Fibroblast of gingiva (primary cell): ENCODE measurements around the gene GPR179.

ENCODE experiments used
- DNase-seq: peaks from one replicate; pipeline ENCODE4 v3.0.0-alpha.2; 2011; ENCODE audit warnings: low read depth

The GPR179 gene

GRCh38 chr17:38342886-38343607 lies 709 bp downstream of the GPR179 start:
- no peak for DNase-seq

GRCh38 chr17:38341035-38341721 lies 2.6 kb downstream of the GPR179 start:
- DNase-seq: no peak

GRCh38 chr17:38339891-38340290 lies 3.9 kb downstream of the GPR179 start:
- DNase-seq: no peak

- DNase-seq: no peak
Observed at GRCh38 chr17:38338535-38338934, 5.2 kb downstream of the GPR179 start.

GRCh38 chr17:38338053-38338452 lies 5.7 kb downstream of the GPR179 start:
- no peak for DNase-seq

DNA sequence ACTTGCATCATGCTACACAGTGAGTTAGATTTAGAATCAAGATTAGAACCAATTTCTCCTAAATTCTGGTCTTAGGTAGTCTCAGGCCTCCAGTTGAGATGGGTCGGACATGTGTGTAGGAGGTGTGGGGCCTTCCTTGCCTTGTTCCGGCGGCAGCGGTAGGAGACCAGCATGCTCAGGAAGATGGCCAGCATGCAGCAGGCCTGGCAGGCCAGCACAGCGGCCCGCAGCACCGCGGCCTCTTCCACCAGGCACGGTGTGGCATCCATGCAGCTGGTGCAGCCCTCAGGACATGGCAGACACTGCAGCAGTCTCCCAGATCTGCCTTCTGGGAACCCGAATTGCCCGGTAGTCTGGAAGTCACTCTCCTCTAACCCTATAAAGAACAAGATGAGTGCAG lies 6.9 kb downstream of the GPR179 start:
- no peak for DNase-seq

DNA sequence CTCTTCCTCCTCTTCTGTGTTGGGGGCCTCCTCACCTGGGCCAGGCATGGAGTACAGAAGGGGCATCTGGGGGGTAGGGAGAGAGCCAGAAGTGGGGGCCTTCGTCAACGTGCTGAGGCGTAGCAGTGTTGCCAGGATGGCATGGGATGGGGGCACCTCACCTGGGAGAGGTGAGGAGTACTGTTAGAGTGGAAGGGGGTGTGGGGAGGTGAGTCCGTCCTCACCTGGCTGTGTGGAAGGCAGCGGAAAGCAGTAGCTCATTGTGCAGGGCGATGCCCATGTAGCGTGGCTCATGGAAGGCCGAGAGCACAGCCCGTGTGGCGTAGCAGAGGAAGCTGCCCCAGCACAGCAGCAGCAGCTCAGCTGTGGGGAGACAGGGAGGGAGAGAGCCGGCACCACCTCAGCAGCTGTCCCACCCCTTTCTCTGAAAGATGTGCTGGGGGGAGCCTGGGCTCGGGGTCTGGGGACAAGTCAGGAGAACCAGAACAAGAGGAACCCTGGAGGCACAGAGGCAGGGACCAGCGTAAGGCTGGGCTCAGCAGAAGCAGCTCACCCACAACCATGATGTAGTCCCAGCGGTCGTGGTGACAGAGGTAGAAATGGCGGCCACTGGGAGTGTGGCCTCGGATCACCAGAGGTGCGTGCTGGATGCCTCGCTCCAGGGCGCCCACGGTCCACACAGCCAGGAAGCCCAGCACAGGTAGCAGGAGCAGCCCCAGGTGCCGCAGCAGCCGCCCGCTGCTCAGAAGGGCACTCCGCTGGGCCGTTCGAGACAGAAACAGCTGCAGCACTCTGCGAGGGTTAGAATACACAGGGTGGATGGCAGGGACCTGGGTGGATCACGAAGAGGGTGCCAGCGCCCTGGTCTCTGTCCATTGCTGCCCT lies 9.0 kb downstream of the GPR179 start:
- no peak for DNase-seq

GRCh38 chr17:38333635-38334295 lies 10.0 kb downstream of the GPR179 start:
- no peak for DNase-seq

DNA sequence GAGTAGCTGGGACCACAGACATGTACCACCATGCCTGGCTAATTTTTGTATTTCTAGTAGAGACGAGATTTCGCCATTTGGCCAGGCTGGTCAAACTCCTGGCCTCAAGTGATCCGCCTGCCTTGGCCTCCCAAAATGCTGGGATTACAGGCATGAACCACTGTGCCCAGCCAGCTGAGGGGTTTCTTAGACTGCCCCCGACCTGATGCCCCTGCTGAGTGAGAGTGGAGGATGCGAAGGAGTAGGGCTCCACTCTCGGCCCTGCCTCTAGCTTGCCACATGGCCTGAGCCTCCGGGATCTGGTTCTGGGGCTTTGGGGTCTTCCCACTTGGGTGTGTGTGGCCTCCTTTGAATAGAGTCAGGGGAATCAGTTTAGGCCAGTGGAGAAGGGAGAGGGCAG lies 11.0 kb downstream of the GPR179 start:
- DNase-seq: no peak

GRCh38 chr17:38330941-38331411 lies 12.8 kb downstream of the GPR179 start:
- no peak for DNase-seq

DNA sequence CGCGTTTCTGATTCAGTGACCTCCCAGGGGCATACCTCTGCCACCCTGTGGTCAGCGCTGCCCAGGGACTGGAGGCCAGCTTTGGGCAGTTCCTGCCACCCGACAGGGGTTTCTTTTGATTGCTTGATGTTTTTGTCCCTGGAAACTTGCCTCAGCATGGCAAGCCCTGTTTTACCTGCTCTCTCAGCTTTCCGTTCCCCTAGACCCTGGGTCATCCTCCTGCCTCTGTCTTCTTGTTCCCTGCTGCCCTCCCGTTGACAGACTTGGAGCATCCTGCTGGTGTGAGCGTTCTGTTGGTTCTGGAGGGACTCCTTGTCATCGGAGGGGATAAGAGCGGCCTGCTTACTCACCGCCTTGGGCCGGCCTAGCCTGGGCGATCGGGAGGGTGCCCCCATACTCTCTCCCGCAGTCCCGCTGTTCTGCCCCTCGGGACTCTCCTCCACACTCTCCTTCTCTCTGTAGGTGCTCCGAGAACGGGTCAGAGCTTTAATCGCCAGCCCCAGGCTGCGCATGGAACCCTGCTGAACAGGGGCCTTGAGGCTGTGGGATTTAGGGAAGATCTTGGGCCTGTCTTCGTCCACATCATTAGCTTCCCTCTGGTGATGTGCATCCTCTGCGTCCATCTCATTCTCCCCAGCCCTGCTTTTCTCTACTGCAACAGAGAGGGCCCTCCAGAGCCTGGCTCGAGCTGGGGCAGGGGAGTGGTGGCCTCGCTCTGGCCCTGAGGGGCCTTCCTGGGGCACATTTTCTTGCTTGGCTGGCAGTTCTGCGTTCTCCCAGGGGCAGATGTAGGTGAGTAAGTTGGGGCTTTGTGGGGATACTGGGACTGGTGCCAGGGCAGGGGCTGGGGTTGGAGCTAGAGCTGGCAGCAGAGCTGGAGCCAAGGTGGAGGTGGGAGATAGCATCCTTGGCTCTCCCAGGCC lies 13.7 kb downstream of the GPR179 start:
- no peak for DNase-seq

GRCh38 chr17:38329284-38329683 lies 14.5 kb downstream of the GPR179 start:
- DNase-seq: no peak

GRCh38 chr17:38328620-38329019 lies 15.1 kb downstream of the GPR179 start:
- no peak for DNase-seq

- no peak for DNase-seq
Observed at GRCh38 chr17:38327936-38328335, 15.8 kb downstream of the GPR179 start.

DNA sequence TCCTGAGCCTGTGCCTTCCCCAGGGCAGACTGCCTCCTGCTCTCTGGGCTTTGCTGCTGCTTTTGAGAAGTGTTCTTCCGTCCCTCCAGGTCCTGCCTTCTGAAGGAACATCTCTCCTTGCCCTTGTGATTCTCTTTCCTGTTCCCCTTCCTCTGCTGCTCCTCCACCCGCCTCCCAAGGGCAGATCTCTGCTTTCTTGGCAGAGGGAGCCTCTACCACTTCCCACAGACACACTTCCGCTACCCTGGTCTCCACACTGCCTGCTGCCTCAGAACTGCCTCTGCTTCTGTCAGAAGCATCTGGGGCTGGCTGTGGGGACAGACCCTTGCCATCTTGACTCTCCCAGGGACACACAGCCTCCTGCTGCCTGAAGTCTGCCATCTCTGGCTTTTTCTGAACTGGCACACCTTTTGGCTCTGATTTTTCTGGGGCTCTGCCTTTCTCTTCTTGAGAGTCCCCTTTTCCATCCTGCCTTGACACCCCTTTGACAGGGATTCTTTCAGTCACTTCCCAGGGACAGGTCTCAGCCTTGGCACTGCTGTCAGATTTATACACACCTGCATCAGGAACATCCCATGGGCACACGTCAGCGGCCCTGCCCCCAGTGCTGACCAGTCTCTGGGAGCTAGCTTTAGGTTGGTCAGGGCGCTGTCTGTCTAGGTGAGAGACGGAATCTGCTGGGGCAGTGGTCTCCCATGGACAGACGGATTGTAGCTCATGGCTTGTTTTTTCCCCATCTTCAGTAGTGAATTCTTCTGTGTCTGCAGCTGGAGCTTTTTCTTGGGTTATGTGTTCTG lies 16.6 kb downstream of the GPR179 start:
- DNase-seq: no peak

DNA sequence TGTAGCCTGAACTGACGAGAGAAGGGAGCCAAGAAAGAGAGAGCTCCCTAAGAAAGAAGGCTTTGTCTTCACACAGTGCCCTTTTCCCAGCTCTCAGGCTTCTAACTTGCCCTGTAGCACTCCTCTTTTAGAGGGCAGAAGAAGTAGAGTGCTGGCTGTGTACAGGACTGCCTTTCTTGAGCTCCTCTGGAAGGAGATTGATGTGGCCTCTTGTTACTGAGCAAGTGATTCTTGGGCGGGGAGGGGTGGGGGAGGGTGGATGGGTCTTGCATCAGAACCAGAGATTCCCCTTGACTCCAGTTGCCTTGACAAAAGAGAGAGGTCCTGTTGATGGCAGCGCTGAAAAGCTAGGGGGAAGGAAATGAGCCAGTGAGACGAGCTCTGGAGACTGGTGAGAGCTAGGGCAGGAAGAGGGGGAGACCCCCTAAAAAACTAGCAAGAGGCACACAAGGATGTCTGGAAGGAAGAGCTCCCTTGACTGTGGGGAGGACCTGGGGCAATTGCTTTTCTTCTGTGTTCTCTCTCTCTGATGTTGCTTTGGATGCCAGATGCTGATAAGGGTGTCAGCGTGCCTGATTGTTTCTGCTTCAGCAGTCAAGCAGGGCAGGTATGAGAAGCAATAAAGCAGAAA lies 18.4 kb downstream of the GPR179 start:
- DNase-seq: no peak

DNA sequence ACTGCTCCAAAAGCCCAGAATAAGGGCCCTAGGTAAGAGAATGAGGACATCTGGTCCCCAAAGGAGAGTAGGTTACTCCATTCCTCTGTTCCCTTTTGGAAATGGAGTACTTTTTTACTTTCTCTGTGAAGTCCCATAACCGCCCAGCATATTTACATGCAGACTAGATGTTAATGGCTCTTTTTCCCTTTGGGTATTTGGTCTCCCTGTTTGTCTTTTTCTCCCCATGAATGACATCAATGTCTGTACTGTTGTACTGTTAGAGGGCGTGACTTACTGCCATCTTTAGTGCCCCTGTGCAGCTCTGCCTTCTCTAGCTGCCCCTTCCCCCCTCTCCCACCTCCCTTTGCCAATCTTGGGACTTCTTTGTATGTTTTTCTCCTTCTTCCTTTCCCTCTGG lies 19.0 kb downstream of the GPR179 start:
- DNase-seq: no peak

- peak; percentile 26 for DNase-seq
Observed at GRCh38 chr17:38324141-38324697, 19.5 kb downstream of the GPR179 start.

DNA sequence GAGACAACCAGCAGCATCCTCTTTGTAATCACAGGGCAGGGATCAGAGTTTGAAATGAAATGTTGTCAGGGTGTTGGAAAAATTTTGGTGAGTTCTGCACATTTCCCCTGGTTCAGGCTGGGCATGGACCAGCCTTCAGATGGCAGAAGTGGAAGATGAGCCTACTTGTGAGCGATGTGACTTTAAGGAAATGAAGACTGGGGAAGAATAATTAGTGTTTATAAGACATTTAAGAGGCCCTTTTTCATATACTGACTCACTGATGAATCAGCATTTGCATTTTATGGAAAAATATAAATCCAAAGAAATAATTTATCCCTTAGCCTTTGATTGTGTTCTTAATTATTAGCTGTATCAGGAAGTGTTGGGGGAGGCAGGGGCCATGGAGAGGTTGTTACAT lies 20.9 kb downstream of the GPR179 start:
- DNase-seq: no peak
